Measurements from ENCODE around the gene RAD18.

RAD18 gene

GRCh38 chr3:8914491-8914890 is 48.8 kb downstream of the RAD18 start:
- no peak for DNase-seq
- Histone ChIP-seq H3K9ac (ENCODE audit: low read length) (no peak overlapping the region), H3K79me2 (ENCODE audit: control insufficient read depth, insufficient read depth, low read length, poor library complexity) (no peaks in the 10 kb centered on the region), H2AFZ (ENCODE audit: insufficient read depth, low read length, poor library complexity) (no peak overlapping the region), H3K27ac (ENCODE audit: low read depth, low read length) (no peak overlapping the region), H3K4ac (ENCODE audit: low read depth, low read length) (no peak overlapping the region), H4K91ac (ENCODE audit: low read depth, low read length) (no peak overlapping the region), H3K18ac (ENCODE audit: low read length) (no peak overlapping the region), H4K12ac (ENCODE audit: low read depth, low read length) (no peak overlapping the region), H2BK12ac (ENCODE audit: low read length) (no peak overlapping the region), H3K23ac (ENCODE audit: low read length) (no peak overlapping the region), H2BK5ac (ENCODE audit: low read depth, low read length, poor library complexity) (no peak overlapping the region), H3K4me3 (ENCODE audit: low read depth, low read length) (no peak overlapping the region), H3K27me3 (ENCODE audit: insufficient read depth, low read length) (no peaks in the 10 kb centered on the region), H3K9me3 (ENCODE audit: insufficient read depth, low read depth, low read length) (no peaks in the 10 kb centered on the region), H3K36me3 (ENCODE audit: control insufficient read depth in 1 of 2, insufficient read depth in 2 of 2, low read length in 2 of 2) (no peaks in the 10 kb centered on the region), H3K4me1 (ENCODE audit: control insufficient read depth in 1 of 2, insufficient read depth in 2 of 2, low read length in 2 of 2) (no peaks in the 10 kb centered on the region), H3K79me1 (ENCODE audit: low read length) (no peaks in the 10 kb centered on the region), H2AK5ac (ENCODE audit: low read length) (no peak overlapping the region), H4K8ac (ENCODE audit: low read depth, low read length) (no peak overlapping the region), H3K4me2 (ENCODE audit: low read length) (no peak overlapping the region), H3K14ac (ENCODE audit: low read length) (no peak overlapping the region), H2BK120ac (ENCODE audit: insufficient read depth, low read length, poor library complexity) (no peak overlapping the region)
- WGBS (ENCODE audit: extremely low coverage, insufficient coverage, insufficient read length) = no CpG with 5 or more reads among the region's 4 CpGs

GRCh38 chr3:8911781-8912180 is 51.5 kb downstream of the RAD18 start:
- H3K27ac ChIP-seq (ENCODE audit: low read depth, low read length) = no peak overlapping the region
- H4K12ac ChIP-seq (ENCODE audit: low read depth, low read length) = no peak overlapping the region
- no peak overlapping the region for H3K9ac ChIP-seq (ENCODE audit: low read length)
- H3K4me1 ChIP-seq (ENCODE audit: control insufficient read depth in 1 of 2, insufficient read depth in 2 of 2, low read length in 2 of 2) = no peaks in the 10 kb centered on the region
- no peaks in the 10 kb centered on the region for H3K79me2 ChIP-seq (ENCODE audit: control insufficient read depth, insufficient read depth, low read length, poor library complexity)
- H3K23ac ChIP-seq (ENCODE audit: low read length) = no peak overlapping the region
- H3K79me1 ChIP-seq (ENCODE audit: low read length) = no peaks in the 10 kb centered on the region
- H3K18ac ChIP-seq (ENCODE audit: low read length) = no peak overlapping the region
- no peak overlapping the region for H2BK5ac ChIP-seq (ENCODE audit: low read depth, low read length, poor library complexity)
- H2BK120ac ChIP-seq (ENCODE audit: insufficient read depth, low read length, poor library complexity) = no peak overlapping the region
- H3K4me2 ChIP-seq (ENCODE audit: low read length) = no peak overlapping the region
- no peaks in the 10 kb centered on the region for H3K9me3 ChIP-seq (ENCODE audit: insufficient read depth, low read depth, low read length)
- no peak overlapping the region for H3K4me3 ChIP-seq (ENCODE audit: low read depth, low read length)
- H4K91ac ChIP-seq (ENCODE audit: low read depth, low read length) = no peak overlapping the region
- H3K36me3 ChIP-seq (ENCODE audit: control insufficient read depth in 1 of 2, insufficient read depth in 2 of 2, low read length in 2 of 2) = peaks cover 0 to 3% of the 10 kb centered on the region in 2 experiments
- WGBS (ENCODE audit: extremely low coverage, insufficient coverage, insufficient read length) = no CpG with 5 or more reads among the region's 2 CpGs
- H4K8ac ChIP-seq (ENCODE audit: low read depth, low read length) = no peak overlapping the region
- no peak overlapping the region for H2AK5ac ChIP-seq (ENCODE audit: low read length)
- H3K27me3 ChIP-seq (ENCODE audit: insufficient read depth, low read length) = no peaks in the 10 kb centered on the region
- H2BK12ac ChIP-seq (ENCODE audit: low read length) = no peak overlapping the region
- no peak overlapping the region for H3K4ac ChIP-seq (ENCODE audit: low read depth, low read length)
- H2AFZ ChIP-seq (ENCODE audit: insufficient read depth, low read length, poor library complexity) = no peak overlapping the region
- no peak for DNase-seq
- H3K14ac ChIP-seq (ENCODE audit: low read length) = no peak overlapping the region

- H3K18ac ChIP-seq (ENCODE audit: low read length) = no peak overlapping the region
- no peak overlapping the region for H3K4ac ChIP-seq (ENCODE audit: low read depth, low read length)
- H2BK120ac ChIP-seq (ENCODE audit: insufficient read depth, low read length, poor library complexity) = no peak overlapping the region
- H4K12ac ChIP-seq (ENCODE audit: low read depth, low read length) = no peak overlapping the region
- no peak overlapping the region for H3K27ac ChIP-seq (ENCODE audit: low read depth, low read length)
- H3K4me1 ChIP-seq (ENCODE audit: control insufficient read depth in 1 of 2, insufficient read depth in 2 of 2, low read length in 2 of 2) = no peaks in the 10 kb centered on the region
- no peaks in the 10 kb centered on the region for H3K79me1 ChIP-seq (ENCODE audit: low read length)
- no peak overlapping the region for H3K4me3 ChIP-seq (ENCODE audit: low read depth, low read length)
- H2BK5ac ChIP-seq (ENCODE audit: low read depth, low read length, poor library complexity) = no peak overlapping the region
- no peak overlapping the region for H2AK5ac ChIP-seq (ENCODE audit: low read length)
- no peaks in the 10 kb centered on the region for H3K27me3 ChIP-seq (ENCODE audit: insufficient read depth, low read length)
- no peak overlapping the region for H4K8ac ChIP-seq (ENCODE audit: low read depth, low read length)
- no peak for DNase-seq
- no peak overlapping the region for H2AFZ ChIP-seq (ENCODE audit: insufficient read depth, low read length, poor library complexity)
- H3K9me3 ChIP-seq (ENCODE audit: insufficient read depth, low read depth, low read length) = no peaks in the 10 kb centered on the region
- peaks cover 0 to 3% of the 10 kb centered on the region in 2 experiments for H3K36me3 ChIP-seq (ENCODE audit: control insufficient read depth in 1 of 2, insufficient read depth in 2 of 2, low read length in 2 of 2)
- H3K23ac ChIP-seq (ENCODE audit: low read length) = no peak overlapping the region
- no peak overlapping the region for H4K91ac ChIP-seq (ENCODE audit: low read depth, low read length)
- H2BK12ac ChIP-seq (ENCODE audit: low read length) = no peak overlapping the region
- WGBS (ENCODE audit: extremely low coverage, insufficient coverage, insufficient read length) = no CpG with 5 or more reads among the region's 3 CpGs
- no peak overlapping the region for H3K9ac ChIP-seq (ENCODE audit: low read length)
- no peak overlapping the region for H3K14ac ChIP-seq (ENCODE audit: low read length)
- no peaks in the 10 kb centered on the region for H3K79me2 ChIP-seq (ENCODE audit: control insufficient read depth, insufficient read depth, low read length, poor library complexity)
- no peak overlapping the region for H3K4me2 ChIP-seq (ENCODE audit: low read length)
Measured at GRCh38 chr3:8909160-8909559, 54.1 kb downstream of the RAD18 start.

GRCh38 chr3:8903191-8903590 is 60.1 kb downstream of the RAD18 start:
- Histone ChIP-seq H3K14ac (ENCODE audit: low read length) (no peak overlapping the region), H3K27me3 (ENCODE audit: insufficient read depth, low read length) (no peaks in the 10 kb centered on the region), H3K9ac (ENCODE audit: low read length) (no peak overlapping the region), H3K27ac (ENCODE audit: low read depth, low read length) (no peak overlapping the region), H4K8ac (ENCODE audit: low read depth, low read length) (no peak overlapping the region), H2BK12ac (ENCODE audit: low read length) (no peak overlapping the region), H3K79me2 (ENCODE audit: control insufficient read depth, insufficient read depth, low read length, poor library complexity) (no peaks in the 10 kb centered on the region), H3K4ac (ENCODE audit: low read depth, low read length) (no peak overlapping the region), H2AFZ (ENCODE audit: insufficient read depth, low read length, poor library complexity) (no peak overlapping the region), H4K12ac (ENCODE audit: low read depth, low read length) (no peak overlapping the region), H3K4me1 (ENCODE audit: control insufficient read depth in 1 of 2, insufficient read depth in 2 of 2, low read length in 2 of 2) (no peaks in the 10 kb centered on the region), H3K18ac (ENCODE audit: low read length) (no peak overlapping the region), H3K4me3 (ENCODE audit: low read depth, low read length) (no peak overlapping the region), H3K9me3 (ENCODE audit: insufficient read depth, low read depth, low read length) (no peaks in the 10 kb centered on the region), H2BK5ac (ENCODE audit: low read depth, low read length, poor library complexity) (no peak overlapping the region), H3K4me2 (ENCODE audit: low read length) (no peak overlapping the region), H4K91ac (ENCODE audit: low read depth, low read length) (no peak overlapping the region), H3K23ac (ENCODE audit: low read length) (no peak overlapping the region), H3K36me3 (ENCODE audit: control insufficient read depth in 1 of 2, insufficient read depth in 2 of 2, low read length in 2 of 2) (peaks cover 0 to 3% of the 10 kb centered on the region in 2 experiments), H3K79me1 (ENCODE audit: low read length) (no peaks in the 10 kb centered on the region), H2AK5ac (ENCODE audit: low read length) (no peak overlapping the region), H2BK120ac (ENCODE audit: insufficient read depth, low read length, poor library complexity) (no peak overlapping the region)
- no peak for DNase-seq
- 100% methylated on average over 1 of the region's 5 CpGs for WGBS (ENCODE audit: extremely low coverage, insufficient coverage, insufficient read length)
